ENCODE data around the gene AGBL4.

GRCh38 chr1:49824261-49824660 lies 199.5 kb downstream of the AGBL4 start:
- TF ChIP-seq CTCF (IDR thresholded peaks at IDR 0.05 in 8 of 11, conservative IDR thresholded peaks at IDR 0.05 in 3 of 11) (no peak), POLR2AphosphoS5 (IDR thresholded peaks at IDR 0.05) (no peak), POLR2A (IDR thresholded peaks at IDR 0.05) (no peak)
